HG02623 (cell line): ENCODE measurements around the gene ZBTB24.
A peak's percentile ranks its signal among the peaks of the same experiment; 100 is the strongest.
"Not testable (repeated sequence)": the region's sequence is repeated elsewhere in the genome, so short reads cannot be mapped to it uniquely, and the experiment has no call there.

Experiments used
- ATAC-seq: cut with Tn5 transposase; IDR thresholded peaks from one replicate; pipeline ENCODE4 v1.9.1; 2021; ENCODE audit warnings: moderate library complexity; ENCODE audit not compliant: unreplicated experiment

The ZBTB24 gene

DNA sequence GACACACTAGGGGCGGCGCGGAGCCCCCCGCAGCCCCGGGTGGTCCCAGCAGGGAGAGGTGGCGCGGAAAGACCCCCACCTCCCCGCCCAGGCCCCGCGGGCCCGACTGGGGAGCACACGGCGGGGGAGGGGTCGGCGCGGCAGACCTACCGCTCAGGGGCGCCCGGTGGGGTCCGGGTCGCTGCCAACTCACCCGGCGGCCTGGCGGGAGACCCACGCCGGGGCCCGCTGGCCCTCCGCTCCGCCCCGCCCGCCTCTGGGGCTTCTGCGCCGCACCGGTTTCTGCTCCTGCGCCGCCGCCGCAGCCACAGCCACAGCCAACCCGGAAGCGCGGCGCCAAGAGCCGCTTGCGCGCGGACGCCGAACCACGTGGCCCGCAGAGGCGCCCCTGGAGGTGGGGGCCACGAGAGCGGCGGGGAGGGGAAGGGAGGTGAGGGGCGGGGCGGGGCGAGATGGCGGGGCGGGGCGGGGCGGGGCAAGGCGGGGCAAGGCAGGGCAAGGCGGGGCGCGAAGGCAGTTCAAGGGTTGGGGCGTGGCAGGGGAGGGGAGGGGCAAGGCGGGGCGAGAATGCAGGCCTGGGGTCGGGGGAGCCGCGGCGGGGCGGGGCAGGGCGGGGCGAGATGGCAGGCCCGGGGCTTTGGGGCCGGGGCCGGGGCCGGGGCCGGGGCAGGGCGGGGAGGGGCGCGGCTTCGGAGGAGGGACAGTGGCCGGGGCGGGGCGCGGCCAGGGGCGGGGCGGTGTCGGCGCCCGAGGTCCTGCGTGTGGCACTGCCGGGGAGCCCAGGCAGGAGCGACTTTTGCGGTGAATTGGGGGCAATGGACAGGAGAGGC, at the start of gene ZBTB24:
ZBTB24 (minus strand) TSS at position 315 of the 830 bp plus-strand sequence. CDS start 1,193 bp downstream, outside the sequence.
- peak; percentile 88 for ATAC-seq

DNA sequence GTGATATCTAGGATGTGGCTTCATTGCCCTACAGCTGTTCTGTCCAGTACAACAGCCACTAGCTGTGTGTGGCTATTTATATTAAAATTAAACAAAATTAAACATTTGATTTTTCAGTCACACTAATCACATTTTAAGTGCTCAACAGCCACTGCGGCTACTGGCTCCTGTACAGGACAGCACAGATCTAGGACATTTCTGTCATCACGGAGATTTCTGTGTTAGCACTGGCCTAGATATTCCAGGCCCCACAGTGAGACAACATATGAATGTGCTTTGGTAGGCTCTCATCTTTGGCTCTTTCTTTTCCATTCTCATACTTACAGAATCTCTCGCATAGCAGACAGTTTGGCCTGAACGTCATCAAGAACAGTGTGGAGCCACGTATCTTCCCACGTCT, 48.4 kb upstream of the ZBTB24 start:
- no peak for ATAC-seq

DNA sequence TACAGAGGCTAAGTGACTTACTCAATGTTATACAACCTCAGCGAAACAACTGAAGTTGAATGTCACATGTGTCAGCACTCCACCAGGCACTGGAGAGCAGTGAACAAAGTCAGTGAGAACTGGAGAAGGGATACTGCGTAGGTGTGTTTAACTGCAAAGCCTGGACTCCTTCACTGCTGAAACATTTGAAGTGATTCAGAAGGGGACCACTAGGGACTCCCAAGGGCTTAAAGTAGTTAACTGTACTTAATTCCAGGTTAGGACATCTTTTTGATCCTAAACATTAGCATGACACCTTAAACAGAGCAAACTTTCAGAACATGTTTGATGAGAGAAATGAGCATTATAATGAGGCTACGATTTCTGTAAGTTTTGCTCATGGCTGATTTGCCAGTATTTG, 45.0 kb upstream of the ZBTB24 start:
- ATAC-seq, result no peak

DNA sequence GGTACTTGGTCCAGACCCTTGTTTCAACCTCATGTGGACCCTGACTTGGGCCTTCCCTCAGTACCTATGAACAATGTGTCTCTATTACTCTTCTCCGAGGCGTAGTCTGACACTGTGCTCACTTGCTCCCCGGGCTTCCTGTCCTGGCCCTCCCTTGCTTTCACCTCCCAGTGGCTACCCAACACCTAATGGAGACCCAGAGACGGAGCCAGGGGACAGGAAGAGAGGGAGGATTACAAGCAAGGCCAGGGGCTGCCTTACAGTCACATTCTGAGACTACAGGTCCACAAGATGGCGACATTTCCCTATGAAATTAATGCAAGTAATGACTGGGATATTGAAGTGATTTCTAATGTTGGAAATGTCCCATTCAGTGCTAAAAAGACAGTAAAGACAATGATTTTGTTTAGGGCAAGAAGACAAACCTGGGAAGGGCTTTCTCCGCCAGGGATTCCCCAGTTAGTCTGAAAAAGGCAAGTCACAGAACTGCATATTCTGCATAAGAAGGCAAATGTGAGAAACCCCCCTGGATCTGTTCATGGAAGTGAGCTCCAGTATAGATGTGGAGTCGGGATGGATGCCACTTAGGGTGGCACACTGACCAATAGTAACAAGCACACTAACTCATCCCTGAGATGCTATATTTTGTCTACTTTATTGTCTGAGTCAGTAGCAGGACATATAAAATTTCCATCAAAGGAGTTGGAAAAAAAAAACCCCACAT, 44.0 kb upstream of the ZBTB24 start:
- ATAC-seq, result peak; percentile 64

DNA sequence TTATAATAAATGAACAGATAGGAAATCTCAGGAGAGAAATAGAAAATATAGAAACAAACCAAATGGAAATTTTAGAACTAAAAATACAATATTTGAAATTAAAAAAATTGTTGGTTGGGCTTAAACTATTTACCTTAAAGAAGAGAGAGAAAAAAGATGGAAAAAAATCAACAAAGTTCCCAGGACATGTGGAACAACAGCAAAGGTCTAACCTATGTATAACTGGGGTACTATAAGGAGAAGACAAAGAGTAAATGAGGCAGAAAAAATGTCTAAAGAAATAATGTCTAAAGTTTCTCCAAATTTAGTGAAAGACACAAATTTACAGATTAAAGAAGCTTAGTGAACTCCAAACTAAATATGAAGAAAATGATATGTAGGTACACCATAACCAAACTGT, 41.1 kb upstream of the ZBTB24 start:
- no peak for ATAC-seq

DNA sequence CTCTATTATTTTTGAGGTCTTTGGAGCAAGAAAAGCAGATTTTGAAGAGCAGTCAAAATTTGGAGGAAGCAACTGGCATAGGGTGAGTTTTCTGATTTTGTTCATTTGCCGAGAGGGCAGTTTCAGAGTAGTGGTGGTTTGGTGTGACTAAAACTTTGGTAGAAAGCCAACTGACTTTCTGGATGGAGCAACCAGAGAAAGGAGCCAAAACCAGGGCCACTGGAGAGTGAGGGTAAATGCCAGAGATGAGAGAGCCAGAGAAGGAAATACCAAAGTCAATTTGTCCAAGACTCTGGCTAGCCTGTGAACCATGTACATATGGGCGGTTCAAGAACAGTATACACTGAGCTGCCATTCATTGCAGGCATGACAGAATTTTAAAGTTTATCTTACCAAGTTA, 40.5 kb upstream of the ZBTB24 start:
- no peak for ATAC-seq

DNA sequence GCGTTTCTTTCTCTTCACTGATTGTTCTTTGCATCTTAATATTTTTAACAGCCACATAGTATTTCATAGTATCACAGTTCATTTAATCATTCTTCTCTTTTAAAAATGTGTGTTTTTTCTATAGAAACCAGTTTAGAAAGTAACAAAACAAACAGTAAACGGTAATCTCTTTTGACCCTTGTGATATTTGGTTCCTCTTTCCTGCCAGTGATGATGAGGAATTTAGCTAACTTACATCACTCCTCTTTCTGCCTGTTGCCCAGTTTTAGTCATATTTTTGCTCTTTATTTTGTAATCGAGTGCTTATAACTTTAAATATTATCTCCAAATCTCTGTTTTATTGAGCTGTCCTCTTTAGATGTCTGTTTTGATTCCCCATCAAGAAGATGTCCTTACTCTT, 38.1 kb upstream of the ZBTB24 start:
- ATAC-seq, result no peak

DNA sequence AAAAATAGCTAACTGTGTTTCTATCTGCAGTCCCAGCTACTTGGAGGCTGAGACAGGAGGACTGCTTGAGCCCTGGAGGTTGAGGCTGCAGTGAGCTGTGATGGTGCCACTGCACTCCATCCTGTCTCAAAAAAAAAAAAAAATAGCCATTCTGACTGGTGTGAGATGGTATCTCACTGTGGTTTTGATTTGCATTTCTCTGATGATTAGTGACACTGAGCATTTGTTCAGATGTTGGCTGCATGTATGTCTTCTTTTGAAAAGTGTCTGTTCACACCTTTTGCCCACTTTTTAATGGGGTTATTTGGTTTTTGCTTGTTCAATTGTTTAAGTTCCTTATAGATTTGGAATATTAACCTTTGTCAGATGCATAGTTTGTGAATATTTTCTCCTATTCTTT, 36.6 kb upstream of the ZBTB24 start:
- ATAC-seq, result not testable (repeated sequence)

DNA sequence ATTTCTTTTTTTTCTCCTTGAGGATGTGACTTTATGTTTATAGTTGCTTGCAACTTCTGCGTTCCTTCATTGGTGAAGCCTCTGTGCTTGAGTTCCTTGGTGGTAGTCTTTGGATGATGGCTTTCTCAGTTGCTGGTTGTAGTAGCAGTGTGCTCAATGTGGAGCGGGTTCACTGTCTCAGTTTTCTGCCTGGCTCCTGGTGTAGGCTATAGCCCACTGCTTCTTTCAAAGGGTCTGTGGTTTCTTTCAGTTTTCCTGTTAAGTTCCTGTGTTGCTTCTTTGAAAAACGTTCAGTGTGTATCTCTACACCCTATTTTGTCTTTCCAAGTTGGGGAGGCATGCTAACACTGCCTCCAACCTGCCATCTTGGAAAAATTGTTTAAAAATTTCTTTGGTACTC, 33.9 kb upstream of the ZBTB24 start:
- ATAC-seq, result no peak

DNA sequence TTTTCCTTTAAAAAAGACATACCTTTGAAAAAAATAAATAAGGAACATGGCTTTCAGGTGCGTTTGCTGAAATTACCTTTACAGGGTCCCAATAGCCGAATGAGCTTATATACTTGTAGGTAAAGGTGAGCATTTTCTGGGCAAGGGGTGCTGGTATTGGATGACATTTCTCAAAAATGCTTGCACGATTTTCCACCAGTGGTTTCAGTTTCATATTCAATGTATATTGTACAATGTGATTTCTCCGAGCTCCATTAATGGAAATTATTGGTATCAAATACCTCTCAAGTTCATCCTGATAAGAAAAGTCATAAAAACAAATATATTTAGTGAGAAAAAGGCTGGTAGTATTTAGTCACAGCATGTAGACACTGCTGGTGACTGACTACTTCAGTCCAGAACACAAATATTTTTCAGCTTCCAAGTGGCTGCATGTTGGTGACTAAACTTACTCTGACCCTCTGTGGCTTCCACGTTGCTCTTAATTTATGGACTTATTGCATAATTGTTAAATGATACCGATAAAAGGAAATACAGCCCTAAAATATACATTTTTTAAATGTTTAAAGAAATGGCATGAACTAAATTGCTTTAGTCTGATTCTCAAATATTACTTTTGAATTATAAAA, 32.9 kb upstream of the ZBTB24 start:
- no peak for ATAC-seq

DNA sequence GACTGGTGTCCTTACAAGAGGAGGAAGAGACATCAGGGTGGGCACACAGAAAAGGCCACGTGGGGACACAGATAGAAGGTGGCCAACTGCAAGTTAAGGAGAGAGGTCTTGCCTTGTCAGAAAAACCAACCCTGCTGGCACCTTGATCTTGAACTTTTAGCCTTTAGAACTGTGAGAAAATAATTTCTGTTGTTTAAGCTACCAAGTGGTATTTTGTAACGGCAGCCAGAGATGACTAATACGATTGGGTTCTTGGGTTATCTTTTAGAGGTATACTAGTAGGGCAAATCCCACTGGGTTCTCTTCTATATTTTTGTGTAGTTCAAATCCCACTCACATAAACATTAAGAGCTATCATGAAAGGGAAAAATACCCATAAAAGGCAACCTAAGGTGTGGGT, 31.9 kb upstream of the ZBTB24 start:
- no peak for ATAC-seq

DNA sequence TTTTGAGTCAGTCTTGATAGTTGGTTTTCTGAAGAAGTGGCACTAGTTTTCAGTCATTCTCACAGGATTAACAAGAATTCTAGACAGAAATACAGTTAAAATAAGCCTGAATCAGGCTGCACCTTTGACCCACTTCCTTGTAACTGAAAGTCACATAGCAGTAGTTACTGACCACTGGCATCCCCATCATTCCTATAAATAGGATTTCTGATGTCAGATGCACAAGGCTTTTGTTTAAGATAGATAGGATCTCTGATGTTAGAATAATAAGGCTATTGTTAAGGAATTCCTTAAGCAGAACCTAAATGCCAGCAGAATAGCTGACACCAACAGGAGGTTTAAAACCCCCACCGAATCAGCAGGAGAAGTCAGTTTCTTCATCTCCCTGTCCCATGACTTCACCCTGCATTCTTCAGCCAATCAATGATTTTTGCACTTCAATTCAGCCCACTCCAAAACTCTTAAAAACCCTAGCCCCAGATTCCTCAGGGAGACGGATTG, 30.6 kb upstream of the ZBTB24 start:
- no peak for ATAC-seq

DNA sequence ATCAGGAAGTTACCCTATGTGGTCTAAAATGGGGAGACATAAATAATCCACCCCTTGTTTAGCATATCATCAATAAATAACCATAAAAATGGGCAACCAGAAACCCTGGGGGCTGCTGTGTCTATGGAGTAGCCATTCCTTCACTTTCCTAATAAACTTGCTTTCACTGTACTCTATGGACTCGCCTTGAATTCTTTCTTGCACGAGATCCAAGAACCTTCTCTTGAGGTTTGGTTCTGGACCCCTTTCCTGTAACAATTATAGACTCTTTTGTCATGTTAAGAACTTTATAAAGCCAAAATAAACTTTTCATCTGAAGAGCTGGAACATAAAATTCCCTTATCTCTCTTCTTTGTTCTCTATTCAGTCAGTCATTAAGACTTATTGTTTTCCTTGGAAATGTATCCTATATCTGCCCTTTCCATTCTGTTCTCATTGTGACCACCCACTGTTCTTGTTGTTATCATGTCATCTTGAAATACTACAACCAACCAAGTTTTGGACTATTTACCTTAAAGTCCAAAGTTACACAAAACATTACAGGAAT, 29.3 kb upstream of the ZBTB24 start:
- ATAC-seq, result no peak

DNA sequence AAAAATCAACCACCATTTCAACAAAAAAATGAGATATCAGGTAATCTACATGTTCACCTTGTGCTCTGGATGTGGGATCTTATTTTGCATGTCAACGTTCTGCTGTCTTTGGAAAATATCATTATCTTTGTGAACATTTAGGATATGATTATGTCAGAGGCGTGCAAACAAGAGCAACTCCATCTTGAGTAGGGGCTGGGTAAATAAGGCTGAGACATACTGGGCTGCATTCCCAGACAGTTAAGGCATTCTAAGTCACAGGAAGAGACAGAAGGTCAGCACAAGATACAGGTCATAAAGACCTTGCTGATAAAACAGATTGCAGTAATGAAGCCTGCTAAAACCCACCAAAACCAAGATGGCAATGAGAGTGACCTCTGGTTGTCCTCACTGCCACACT, 28.8 kb upstream of the ZBTB24 start:
- no peak for ATAC-seq

DNA sequence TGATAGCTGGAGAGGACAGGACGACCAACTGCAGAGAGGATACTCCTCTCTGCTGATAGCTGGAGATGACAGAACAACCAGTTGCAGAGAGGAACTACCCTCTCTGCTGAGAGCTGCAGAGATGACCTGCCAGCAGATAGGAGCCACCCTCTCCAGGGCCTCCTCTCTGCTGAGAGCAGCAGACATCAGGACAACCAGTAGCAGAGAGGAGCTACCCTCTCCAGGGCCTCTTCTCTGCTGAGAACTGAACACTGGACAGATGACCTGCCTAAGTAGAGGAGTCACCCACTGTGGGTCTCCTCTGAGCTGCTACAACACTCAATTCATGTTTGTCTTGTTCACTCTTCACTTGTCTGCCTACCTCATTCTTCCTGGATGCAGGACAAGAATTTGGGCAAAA, 27.3 kb upstream of the ZBTB24 start:
- ATAC-seq, result no peak

DNA sequence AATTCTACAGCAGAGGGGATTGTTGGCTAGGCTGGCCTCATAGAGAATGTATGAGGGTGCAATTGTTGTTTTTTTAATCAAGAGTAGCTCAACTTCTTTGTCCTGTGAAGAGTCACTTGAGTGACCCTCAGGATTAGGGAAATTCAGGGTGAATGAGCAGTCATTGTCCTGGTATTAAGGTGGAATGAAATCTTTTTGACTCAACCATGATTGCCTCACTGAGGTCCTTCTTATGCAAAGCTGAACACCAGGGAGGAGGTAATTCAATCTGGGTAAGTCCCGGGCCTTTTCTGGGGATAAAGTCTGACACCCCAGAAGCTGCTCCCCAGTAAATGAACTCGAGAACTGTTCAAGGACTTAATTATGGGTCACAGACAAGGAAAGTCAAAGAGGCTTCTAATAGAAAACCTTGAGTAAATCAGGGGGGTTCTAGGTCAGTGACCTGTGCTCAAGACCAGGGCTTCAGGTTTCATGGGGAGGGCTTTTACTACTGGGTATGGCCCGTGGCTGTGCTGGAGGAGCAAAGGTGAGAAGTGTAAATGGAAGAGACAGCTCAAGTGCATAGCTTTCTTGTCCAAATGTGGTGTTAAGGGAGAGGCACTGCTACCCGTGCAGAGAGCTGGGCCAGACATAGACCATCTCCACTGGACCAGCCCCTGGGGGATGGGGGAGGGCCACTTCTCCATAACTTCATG, 25.3 kb upstream of the ZBTB24 start:
- no peak for ATAC-seq

DNA sequence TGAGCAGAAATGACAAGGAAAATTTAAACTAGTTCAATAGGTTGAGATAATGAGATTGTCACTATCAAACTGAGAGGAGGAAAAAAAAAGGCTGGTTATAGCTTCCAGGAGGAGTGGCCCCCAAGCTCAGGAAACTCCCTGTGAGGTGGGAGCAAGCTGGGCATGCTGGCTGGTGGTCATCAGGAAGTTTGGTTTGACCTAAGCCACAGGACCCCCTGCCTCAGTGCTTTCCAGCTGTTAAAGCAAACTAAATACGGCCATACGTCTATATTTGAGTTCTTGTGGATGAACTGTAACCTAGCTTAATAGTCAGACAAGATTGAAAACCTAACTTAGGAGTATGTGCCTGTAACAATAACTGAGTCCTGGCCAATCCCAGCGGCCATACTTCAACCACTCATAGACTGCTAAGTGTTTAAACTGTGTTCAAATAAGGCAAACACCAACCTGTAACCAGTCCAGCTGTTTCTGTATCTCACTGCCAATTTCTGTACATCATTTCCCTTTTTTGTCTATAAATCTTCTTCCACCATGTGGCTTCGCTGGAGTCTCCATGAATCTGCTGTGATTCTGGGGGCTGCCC, 24.6 kb upstream of the ZBTB24 start:
- no peak for ATAC-seq

DNA sequence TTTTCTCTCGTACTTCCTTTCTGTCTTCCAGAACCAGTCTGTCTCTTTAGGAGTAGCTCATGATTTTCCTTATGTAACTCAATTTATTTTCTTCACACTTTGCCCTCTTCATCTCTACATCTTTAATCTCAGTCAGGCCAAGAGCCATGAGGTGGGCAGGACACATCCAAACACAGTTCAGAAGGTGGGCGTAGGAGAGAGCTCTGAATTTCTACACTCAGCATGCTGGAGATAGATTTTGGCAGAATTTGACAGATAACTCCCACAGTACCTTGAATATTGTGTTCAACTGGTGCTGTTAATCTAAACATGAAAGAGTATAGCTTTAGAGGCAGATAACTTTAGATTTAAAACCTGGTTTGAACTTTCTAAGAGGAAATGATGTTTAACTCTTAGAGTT, 23.8 kb upstream of the ZBTB24 start:
- ATAC-seq, result no peak

DNA sequence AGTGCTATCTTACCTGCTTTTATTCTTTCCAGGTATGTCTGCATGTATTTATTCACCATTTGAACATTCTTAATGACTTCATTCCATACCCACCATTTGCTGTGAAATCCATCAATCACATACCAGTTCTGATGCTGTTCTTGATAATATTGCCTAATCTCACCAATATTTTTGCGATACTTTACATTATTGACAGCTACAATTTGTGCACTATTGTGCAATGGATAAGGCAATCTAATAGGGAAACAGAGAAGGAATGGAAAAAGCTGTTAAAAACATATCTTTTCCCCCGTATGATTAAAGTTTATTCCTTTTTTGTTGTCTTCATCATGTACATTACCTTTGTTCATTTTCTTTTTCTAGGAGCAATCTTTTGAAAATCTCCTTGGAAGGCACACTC, 23.3 kb upstream of the ZBTB24 start:
- no peak for ATAC-seq
